Kidney epithelial cell (primary cell): ENCODE results near the gene PYY. TPM values are rescaled to one million over a fixed set of nuclear protein-coding genes. Genes with fewer than 3 reads are reported as not detected.

Source experiments
- DNase-seq: peaks from one replicate; pipeline ENCODE4 v3.0.0-alpha.2; 2010; ENCODE audit warnings: low read depth
- H3K27me3 ChIP-seq: 2 replicates; pipeline ENCODE4 v1.6.0; 2011; ENCODE audit warnings: low read length; ENCODE audit not compliant: control insufficient read depth, insufficient read depth
- H3K36me3 ChIP-seq: 2 replicates; pipeline ENCODE4 v1.5.1; 2011; ENCODE audit warnings: low read length; ENCODE audit not compliant: control insufficient read depth, insufficient read depth
- H3K4me3 ChIP-seq: 2 replicates; pipeline ENCODE4 v1.5.1; 2011; ENCODE audit warnings: low read depth, mild to moderate bottlenecking, control low read depth, low read length
- total RNA-seq: library from RNA; depleted of rRNA; stranded (reverse); fragments of >200 nt; gene quantifications from 2 replicates; pipeline ENCODE4 v1.2.3, GENCODE V29; 2015
- TF ChIP-seq, protein P1 (sequence below): IDR thresholded peaks from 2 replicates; pipeline ENCODE4 v1.5.1; 2011; ENCODE audit warnings: mild to moderate bottlenecking, moderate library complexity, low read length, control low read depth, inconsistent platforms; ENCODE audit not compliant: insufficient read depth, poor library complexity, severe bottlenecking

PYY gene
- total RNA-seq, 1 donor from 2014 or later: not detected

DNA sequence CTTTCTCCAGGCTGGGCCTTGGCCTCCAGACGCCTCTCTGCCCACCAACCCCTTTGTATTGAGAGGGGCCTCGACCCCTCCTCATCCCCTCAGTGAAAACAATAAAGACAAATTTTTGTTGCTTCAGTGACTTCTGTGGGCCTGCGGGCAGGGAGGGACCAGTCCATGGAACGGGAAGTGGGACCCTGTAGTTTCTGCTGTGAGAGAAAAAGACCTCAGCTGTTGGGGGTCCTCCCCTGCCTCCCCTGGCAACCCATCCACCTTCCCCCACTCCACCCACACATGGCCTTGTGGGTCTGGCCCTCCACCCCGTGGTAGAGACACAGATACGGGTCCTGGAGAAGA lies 14.9 kb downstream of the PYY start:
- Histone ChIP-seq H3K27me3 (peaks cover 22% of the 10 kb centered on the region), H3K36me3 (no peaks in the 10 kb centered on the region), H3K4me3 (no peak overlapping the region)
- no peak for DNase-seq
- TF ChIP-seq, protein P1, sequence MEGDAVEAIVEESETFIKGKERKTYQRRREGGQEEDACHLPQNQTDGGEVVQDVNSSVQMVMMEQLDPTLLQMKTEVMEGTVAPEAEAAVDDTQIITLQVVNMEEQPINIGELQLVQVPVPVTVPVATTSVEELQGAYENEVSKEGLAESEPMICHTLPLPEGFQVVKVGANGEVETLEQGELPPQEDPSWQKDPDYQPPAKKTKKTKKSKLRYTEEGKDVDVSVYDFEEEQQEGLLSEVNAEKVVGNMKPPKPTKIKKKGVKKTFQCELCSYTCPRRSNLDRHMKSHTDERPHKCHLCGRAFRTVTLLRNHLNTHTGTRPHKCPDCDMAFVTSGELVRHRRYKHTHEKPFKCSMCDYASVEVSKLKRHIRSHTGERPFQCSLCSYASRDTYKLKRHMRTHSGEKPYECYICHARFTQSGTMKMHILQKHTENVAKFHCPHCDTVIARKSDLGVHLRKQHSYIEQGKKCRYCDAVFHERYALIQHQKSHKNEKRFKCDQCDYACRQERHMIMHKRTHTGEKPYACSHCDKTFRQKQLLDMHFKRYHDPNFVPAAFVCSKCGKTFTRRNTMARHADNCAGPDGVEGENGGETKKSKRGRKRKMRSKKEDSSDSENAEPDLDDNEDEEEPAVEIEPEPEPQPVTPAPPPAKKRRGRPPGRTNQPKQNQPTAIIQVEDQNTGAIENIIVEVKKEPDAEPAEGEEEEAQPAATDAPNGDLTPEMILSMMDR: no peak

DNA sequence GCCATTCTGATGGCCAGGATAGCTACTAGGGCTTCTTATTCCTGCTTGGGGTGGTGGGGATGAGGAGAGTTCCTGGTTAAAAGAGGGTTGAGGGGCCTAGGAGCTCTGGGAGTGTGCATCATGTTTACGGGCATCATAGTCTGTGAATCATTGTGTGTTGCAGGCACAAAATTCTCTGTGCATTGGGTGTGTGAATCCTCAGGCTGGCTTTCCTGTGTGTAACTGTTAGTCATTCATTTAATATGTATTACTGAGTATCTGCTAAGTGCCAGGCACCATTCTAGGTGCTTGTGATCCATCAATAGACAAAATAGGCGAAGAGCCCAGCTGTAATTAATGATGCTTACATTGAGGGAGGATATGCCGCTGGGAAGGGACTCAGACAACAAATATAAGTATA lies 17.3 kb downstream of the PYY start:
- Histone ChIP-seq H3K27me3 (peaks cover 22% of the 10 kb centered on the region), H3K4me3 (no peak overlapping the region), H3K36me3 (no peaks in the 10 kb centered on the region)
- TF ChIP-seq, protein P1: no peak
- DNase-seq: no peak

DNA sequence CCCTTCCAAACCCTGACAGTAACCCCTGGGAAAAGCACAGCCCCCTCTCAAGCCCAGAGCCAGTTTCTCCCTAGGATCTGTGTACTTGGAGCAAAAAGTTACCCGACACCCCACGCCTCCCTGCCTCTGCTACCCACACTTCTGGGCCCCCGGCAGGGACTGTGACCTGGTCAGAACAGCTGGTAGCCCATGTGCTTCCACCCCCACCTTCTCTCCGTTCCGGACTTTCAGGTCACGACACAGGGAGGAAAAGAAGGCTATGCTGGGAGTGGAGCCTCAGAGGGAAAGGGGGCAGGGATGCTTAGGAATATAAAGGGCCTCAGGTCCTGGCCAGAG lies 17.8 kb downstream of the PYY start:
- no peak for DNase-seq
- no peak overlapping the region for H3K4me3 ChIP-seq
- peaks cover 22% of the 10 kb centered on the region for H3K27me3 ChIP-seq
- TF ChIP-seq, protein P1: no peak
- no peaks in the 10 kb centered on the region for H3K36me3 ChIP-seq

DNA sequence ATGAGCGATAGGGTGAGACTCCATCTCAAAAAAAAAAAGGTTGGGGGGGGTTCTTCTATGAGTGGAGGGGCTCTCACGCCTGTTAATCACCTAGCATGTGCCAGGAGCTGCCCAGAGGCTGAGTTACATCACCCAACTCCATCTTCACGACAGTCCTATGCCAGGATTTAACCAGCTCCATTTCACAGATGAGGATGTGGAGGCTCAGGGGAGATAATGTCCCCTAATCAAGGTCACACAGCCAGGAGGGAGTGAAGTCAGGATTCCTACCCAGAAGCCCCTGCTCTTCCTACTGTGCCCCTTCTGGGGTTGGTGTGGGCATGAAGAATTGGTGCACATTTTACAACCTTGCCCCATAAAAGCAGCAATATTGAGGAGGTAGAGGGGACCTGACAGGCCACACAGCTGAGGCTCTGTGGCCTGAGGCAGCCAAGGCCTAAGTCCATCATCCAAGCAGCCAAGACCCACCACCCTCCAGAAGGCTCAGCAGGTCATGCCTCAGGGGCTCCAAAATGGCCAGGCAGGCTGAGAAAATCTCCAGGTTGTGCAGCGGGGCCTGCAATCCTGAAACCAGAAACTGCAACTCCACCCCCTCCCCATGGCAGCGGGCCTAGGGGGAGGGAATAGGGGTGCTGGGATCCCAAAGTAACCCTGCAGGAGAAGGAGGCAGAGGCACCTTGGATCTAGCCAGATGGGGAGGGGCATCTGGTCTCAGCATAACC lies 18.4 kb downstream of the PYY start:
- TF ChIP-seq, protein P1: no peak
- no peak for DNase-seq
- peaks cover 22% of the 10 kb centered on the region for H3K27me3 ChIP-seq
- H3K36me3 ChIP-seq: no peaks in the 10 kb centered on the region
- H3K4me3 ChIP-seq: no peak overlapping the region

DNA sequence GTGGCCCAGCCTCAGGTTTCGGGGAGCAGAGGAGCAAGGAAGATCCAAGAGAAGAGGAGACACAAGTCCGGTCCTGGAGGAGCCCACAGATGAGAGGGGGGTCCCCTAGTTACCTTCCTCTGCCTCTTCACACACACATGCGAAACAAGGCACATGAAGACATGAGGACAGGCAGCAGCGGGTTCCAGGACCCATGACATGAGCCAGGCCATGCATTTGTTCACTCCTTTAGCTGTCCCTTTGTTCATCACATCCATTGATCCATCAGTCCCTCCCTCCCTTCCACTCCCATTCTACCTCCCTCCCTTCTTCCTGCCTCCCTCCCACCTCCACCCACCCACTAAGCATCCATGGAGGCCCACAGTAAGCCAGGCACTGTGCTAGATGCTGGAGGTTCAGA lies 20.8 kb downstream of the PYY start:
- Histone ChIP-seq H3K36me3 (no peaks in the 10 kb centered on the region), H3K4me3 (no peak overlapping the region), H3K27me3 (peaks cover 3% of the 10 kb centered on the region)
- no peak for DNase-seq
- TF ChIP-seq, protein P1: no peak

DNA sequence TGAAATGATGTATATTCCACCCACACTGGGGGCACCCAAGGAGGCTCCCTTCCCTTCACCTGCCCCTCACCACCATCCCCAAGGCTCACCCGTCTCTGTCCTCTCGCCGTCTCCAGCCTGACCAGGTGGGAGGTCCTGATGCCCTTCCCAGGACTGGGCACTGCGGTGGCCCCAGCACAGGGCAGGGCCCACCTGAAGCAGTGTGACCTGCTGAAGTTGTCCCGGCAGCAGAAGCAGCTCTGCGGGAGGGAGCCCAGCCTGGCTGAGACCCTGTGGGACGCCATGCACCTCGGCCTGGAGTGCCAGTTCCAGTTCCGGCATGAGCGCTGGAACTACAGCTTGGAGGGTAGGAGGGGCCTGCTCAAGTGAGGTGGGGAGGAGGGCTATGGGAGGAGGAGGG lies 21.4 kb downstream of the PYY start:
- TF ChIP-seq, protein P1: no peak
- Histone ChIP-seq H3K4me3 (no peak overlapping the region), H3K36me3 (no peaks in the 10 kb centered on the region), H3K27me3 (no peaks in the 10 kb centered on the region)
- no peak for DNase-seq
